ENCODE data around the gene OSBPL5. TPM values are rescaled to one million over a fixed set of nuclear protein-coding genes. Genes with fewer than 3 reads are reported as not detected.
A peak's percentile ranks its signal among the peaks of the same experiment; 100 is the strongest.

The OSBPL5 gene
- total and polyA plus RNA-seq, 10 donors: 5.1 to 91.2 (median 51.0) TPM

GRCh38 chr11:3111919-3112690, 53.0 kb downstream of the OSBPL5 start:
- WGBS, 5 donors: 62 to 85% (median 79%) methylated on average over 7 to 9 of the region's 9 CpGs
- H3K27me3 ChIP-seq (replicated peaks in 1 of 7): no peaks in the 10 kb centered on the region
- H3K4me1 ChIP-seq: peaks cover 0 to 39% (median 7%) of the 10 kb centered on the region in 6 donors
- intact Hi-C loops (cut with DNase I; ENCODE audit: low total_unique reads): no loop called here
- peaks cover 0 to 25% (median 21%) of the 10 kb centered on the region in 8 donors for H3K9me3 ChIP-seq
- H3K36me3 ChIP-seq: peaks cover 0 to 57% (median 11%) of the 10 kb centered on the region in 6 donors
- H3K4me3 ChIP-seq: no peak overlapping the region
- no peak for TF ChIP-seq CTCF (IDR thresholded peaks at IDR 0.05 in 8 of 11, conservative IDR thresholded peaks at IDR 0.05 in 3 of 11)
- no peak for TF ChIP-seq POLR2A (IDR thresholded peaks at IDR 0.05)
- no peak for TF ChIP-seq POLR2AphosphoS5 (IDR thresholded peaks at IDR 0.05)
- peak overlapping the region in 4 of 8 donors; percentile 22 to 60 (median 59) for H3K27ac ChIP-seq
- no peak for DNase-seq

- Histone ChIP-seq H3K4me3 (no peak overlapping the region), H3K4me1 (peaks cover 0 to 39% (median 7%) of the 10 kb centered on the region in 6 donors), H3K9me3 (peaks cover 0 to 25% (median 21%) of the 10 kb centered on the region in 8 donors), H3K27ac (peak overlapping the region in 4 of 8 donors; percentile 9 to 45 (median 41)), H3K27me3 (replicated peaks in 1 of 7) (no peaks in the 10 kb centered on the region), H3K36me3 (peaks cover 0 to 60% (median 14%) of the 10 kb centered on the region in 6 donors)
- no peak for TF ChIP-seq CTCF (IDR thresholded peaks at IDR 0.05 in 8 of 11, conservative IDR thresholded peaks at IDR 0.05 in 3 of 11)
- no peak for TF ChIP-seq POLR2AphosphoS5 (IDR thresholded peaks at IDR 0.05)
- TF ChIP-seq POLR2A (IDR thresholded peaks at IDR 0.05): no peak
- 58 to 65% (median 62%) methylated on average over 6 of the region's 6 CpGs for WGBS, 5 donors
- intact Hi-C loops (cut with DNase I; ENCODE audit: low total_unique reads): no loop called here
- no peak for DNase-seq
Measured at GRCh38 chr11:3111466-3111865, 53.6 kb downstream of the OSBPL5 start.

- no peak overlapping the region for H3K4me3 ChIP-seq
- peaks cover 0 to 60% (median 13%) of the 10 kb centered on the region in 6 donors for H3K36me3 ChIP-seq
- H3K27me3 ChIP-seq (replicated peaks in 1 of 7): no peaks in the 10 kb centered on the region
- intact Hi-C loops (cut with DNase I; ENCODE audit: low total_unique reads): no loop called here
- peaks cover 0 to 20% (median 19%) of the 10 kb centered on the region in 8 donors for H3K9me3 ChIP-seq
- peak; percentile 40 to 78 (median 69) for TF ChIP-seq CTCF (IDR thresholded peaks at IDR 0.05 in 8 of 11, conservative IDR thresholded peaks at IDR 0.05 in 3 of 11)
- no peak for TF ChIP-seq POLR2A (IDR thresholded peaks at IDR 0.05)
- TF ChIP-seq POLR2AphosphoS5 (IDR thresholded peaks at IDR 0.05): peak in 1 of 3 donors; percentile 35
- peak; percentile 82 for DNase-seq
- WGBS, 5 donors: 60 to 71% (median 66%) methylated on average over 12 to 14 of the region's 14 CpGs
- no peak overlapping the region for H3K27ac ChIP-seq
- peaks cover 0 to 39% (median 7%) of the 10 kb centered on the region in 6 donors for H3K4me1 ChIP-seq
Measured at GRCh38 chr11:3109921-3110706, 55.0 kb downstream of the OSBPL5 start.
